C4-2B (cell line): ENCODE results near the gene ERI2.

Source experiments
- CTCF ChIP-seq: fragments of 450-650 bp; conservative IDR thresholded peaks from 2 replicates; pipeline ENCODE4 v1.5.1; 2017; ENCODE audit warnings: mild to moderate bottlenecking
- ZFX ChIP-seq: fragments of 450-650 bp; IDR thresholded peaks from 2 replicates; pipeline ENCODE4 v1.6.1; 2017

- no peak for TF ChIP-seq CTCF
- TF ChIP-seq ZFX, result no peak
These were observed 33.2 kb upstream of the ERI2 start for GRCh38 chr16:20839504-20839903.
